GM12878 (cell line): ENCODE measurements around the gene GPRC5B. TPM values are rescaled to one million over a fixed set of nuclear protein-coding genes. Genes with fewer than 3 reads are reported as not detected.

ENCODE experiments used
- ATAC-seq: fragments of 200-7000 bp; cut with Tn5 transposase; 3 replicates; pipeline ENCODE4 v1.9.1; 2020; ENCODE audit warnings: mild to moderate bottlenecking, moderate library complexity
- BruUV-seq: library from RNA; stranded (reverse); fragments of 400-500 nt; replicated peaks from 2 replicates; lab custom pipeline; 2021; lab: Mats Ljungman, UMichigan
- CTCF ChIA-PET: fragments of 300-600 bp; sonication (Branson Sonifier 250); formaldehyde crosslinking; extraction: SDS; loops from one replicate; lab custom pipeline; 2021; ENCODE audit warnings: inconsistent platforms; lab: Yijun Ruan, JAX
- POLR2A ChIA-PET: fragments of 350-600 bp; formaldehyde crosslinking; extraction: SDS; loops from one replicate; lab custom pipeline; 2021; ENCODE audit warnings: inconsistent platforms; lab: Charles Lee
- RAD21 ChIA-PET: fragments of 300-600 bp; sonication (Branson Sonifier 250); formaldehyde crosslinking; loops from one replicate; lab custom pipeline; 2023; ENCODE audit warnings: antibody characterized with exemption; ENCODE audit not compliant: unreplicated experiment; lab: Charles Lee
- SMC1A ChIA-PET: fragments of 300-600 bp; sonication (Branson Sonifier 250); formaldehyde crosslinking; loops from one replicate; lab custom pipeline; 2023; ENCODE audit not compliant: unreplicated experiment, uncharacterized antibody; lab: Charles Lee
- DNase-seq: peaks from one replicate; pipeline ENCODE4 v3.0.0-alpha.2; 2011; ENCODE audit warnings: low read depth, low spot score
- FAIRE-seq: peaks from 3 replicates; lab custom pipeline; 2011; peaks lifted over from hg19 to GRCh38; lab: Jason Lieb, UNC
- H2AFZ ChIP-seq: 2 replicates; pipeline ENCODE4 v1.6.0; 2011; ENCODE audit warnings: low read depth, low read length, control low read depth; ENCODE audit not compliant: control insufficient read depth
- H3K27ac ChIP-seq: 2 replicates; pipeline ENCODE4 v1.5.1; 2011; ENCODE audit warnings: control low read depth; ENCODE audit not compliant: control insufficient read depth, insufficient read depth
- H3K27me3 ChIP-seq, 2 experiments: replicated peaks in 1 of 2; 2 replicates each; pipeline versions ENCODE4 v1.6.0 to v1.6.1; 2011; ENCODE audit warnings: low read length in 1 of 2; ENCODE audit not compliant: control insufficient read depth in 2 of 2, insufficient read depth in 2 of 2
- H3K36me3 ChIP-seq, 2 experiments: 2 replicates each; pipeline ENCODE4 v1.5.1; 2011; ENCODE audit warnings: low read length in 1 of 2; ENCODE audit not compliant: control insufficient read depth in 2 of 2, insufficient read depth in 2 of 2
- H3K4me1 ChIP-seq: 2 replicates; pipeline ENCODE4 v1.6.1; 2011; ENCODE audit warnings: mild to moderate bottlenecking, low read length, moderate library complexity, mixed read lengths; ENCODE audit not compliant: control insufficient read depth, insufficient read depth
- H3K4me2 ChIP-seq: 2 replicates; pipeline ENCODE4 v1.6.0; 2011; ENCODE audit warnings: control low read depth; ENCODE audit not compliant: control insufficient read depth, insufficient read depth
- H3K4me3 ChIP-seq: fragments of 200-600 bp; sonication (generic); 2 replicates; pipeline ENCODE4 v1.5.1; 2016
- H3K79me2 ChIP-seq: 2 replicates; pipeline ENCODE4 v1.6.0; 2011; ENCODE audit warnings: low read length; ENCODE audit not compliant: control insufficient read depth, insufficient read depth
- H3K9ac ChIP-seq: 2 replicates; pipeline ENCODE4 v1.8.0; 2011; ENCODE audit warnings: low read length, control low read depth, mixed read lengths; ENCODE audit not compliant: control insufficient read depth, insufficient read depth
- H3K9me3 ChIP-seq: replicated peaks from 3 replicates; pipeline ENCODE4 v1.5.1; 2011; ENCODE audit warnings: mild to moderate bottlenecking, low read length; ENCODE audit not compliant: control insufficient read depth, insufficient read depth
- H4K20me1 ChIP-seq: 2 replicates; pipeline ENCODE4 v1.6.0; 2011; ENCODE audit not compliant: control insufficient read depth, insufficient read depth
- IKZF2 ChIP-seq, 2 experiments: fragments of 450-650 bp; IDR thresholded peaks; 2 replicates each; pipeline ENCODE4 v1.6.1; 2017; ENCODE audit warnings: mild to moderate bottlenecking in 2 of 2, moderate library complexity in 2 of 2
- RELA ChIP-seq: fragments of 450-650 bp; IDR thresholded peaks from 2 replicates; pipeline ENCODE4 v1.8.0; 2014; ENCODE audit warnings: borderline replicate concordance; ENCODE audit not compliant: partially characterized antibody
- SMAD1 ChIP-seq: fragments of 450-650 bp; IDR thresholded peaks from 2 replicates; pipeline ENCODE4 v1.6.1; 2018; ENCODE audit warnings: mild to moderate bottlenecking, low read depth; ENCODE audit not compliant: partially characterized antibody
- SMAD5 ChIP-seq: IDR thresholded peaks from 2 replicates; pipeline ENCODE4 v1.6.1; 2016; ENCODE audit warnings: antibody characterized with exemption, low read depth
- SRF ChIP-seq, 2 experiments: IDR thresholded peaks; 2 replicates each; pipeline ENCODE4 v1.6.1; 2011; ENCODE audit warnings: low read depth in 2 of 2, low read length in 2 of 2, mild to moderate bottlenecking in 1 of 2, moderate library complexity in 1 of 2
- STAT1 ChIP-seq: fragments of 450-650 bp; conservative IDR thresholded peaks from 2 replicates; pipeline ENCODE4 v1.6.1; 2014; ENCODE audit warnings: antibody characterized with exemption, mild to moderate bottlenecking
- WGBS: methylation state at CpG from one replicate; pipeline ENCODE4 v1.1.6; 2016; ENCODE audit warnings: low lambda C conversion rate; ENCODE audit not compliant: insufficient replicate concordance, insufficient coverage; ENCODE audit errors: missing lambda C conversion rate; 5-methylcytosine and 5-hydroxymethylcytosine counted together
- in situ Hi-C: fragments of 300-500 bp; cut with MboI; formaldehyde crosslinking; loops from 9 replicates; pipeline ENCODE4 v1.14.3; 2018; ENCODE audit warnings: mixed read lengths
- intact Hi-C: fragments of 100-400 bp; cut with micrococcal nuclease; formaldehyde crosslinking; loops from one replicate; pipeline ENCODE4 v1.14.2; 2022; ENCODE audit not compliant: unreplicated experiment
- polyA plus RNA-seq, 11 experiments: library from polyadenylated mRNA; depleted of rRNA in 4 of 11; unstranded in 6 of 11; stranded (reverse) in 5 of 11; fragments of >200 nt; fragmentation: Nextera tagmentation in 4 of 11; fragmentation: Illumina TruSeq in 1 of 11; extraction: Ambion mirVana in 4 of 11; extraction: Trizol in 1 of 11; gene quantifications; 1 replicate in 1 of 11; 2 replicates in 10 of 11; pipeline versions ENCODE4 v1.2.1 to v1.2.3, GENCODE V29; 2011 to 2016; ENCODE audit warnings: inconsistent platforms in 2 of 11, missing spikeins in 2 of 11, low read depth in 1 of 11
- total RNA-seq, 4 experiments: library from RNA; depleted of rRNA in 3 of 4; stranded (reverse); fragments of >200 nt in 3 of 4; fragmentation: Illumina TruSeq in 1 of 4; extraction: Trizol in 1 of 4; gene quantifications; 2 replicates each; pipeline versions ENCODE4 v1.2.1 to v1.2.3, GENCODE V29; 2013 to 2021
- TF ChIP-seq, protein P1 (sequence below): fragments of 450-650 bp; formaldehyde crosslinking; IDR thresholded peaks from 2 replicates; pipeline ENCODE4 v1.4.0; 2020; ENCODE audit warnings: mild to moderate bottlenecking, moderate library complexity
- TF ChIP-seq, protein P2 (sequence below): fragments of 150-350 bp; IDR thresholded peaks from 2 replicates; pipeline ENCODE4 v1.6.1; 2016; ENCODE audit warnings: low read depth, low read length
- TF ChIP-seq, protein P3 (sequence below): IDR thresholded peaks from 2 replicates; pipeline ENCODE4 v1.6.1; 2012; ENCODE audit warnings: low read length, inconsistent platforms
- TF ChIP-seq, protein P4 (sequence below): fragments of 450-650 bp; conservative IDR thresholded peaks from 2 replicates; pipeline ENCODE4 v1.6.1; 2017; ENCODE audit warnings: mild to moderate bottlenecking, moderate library complexity
- TF ChIP-seq, protein P5 (sequence below): IDR thresholded peaks from 2 replicates; pipeline ENCODE4 v1.6.1; 2012; ENCODE audit warnings: low read depth, low read length, improper control_type of control experiment

GPRC5B gene
- total and polyA plus RNA-seq, 10 of the 15 experiments (the other 5 are each of a cell fraction or from before 2014, with no cell fraction given), result 0.01 to 0.42 (median 0.15) TPM; not detected in 2

DNA sequence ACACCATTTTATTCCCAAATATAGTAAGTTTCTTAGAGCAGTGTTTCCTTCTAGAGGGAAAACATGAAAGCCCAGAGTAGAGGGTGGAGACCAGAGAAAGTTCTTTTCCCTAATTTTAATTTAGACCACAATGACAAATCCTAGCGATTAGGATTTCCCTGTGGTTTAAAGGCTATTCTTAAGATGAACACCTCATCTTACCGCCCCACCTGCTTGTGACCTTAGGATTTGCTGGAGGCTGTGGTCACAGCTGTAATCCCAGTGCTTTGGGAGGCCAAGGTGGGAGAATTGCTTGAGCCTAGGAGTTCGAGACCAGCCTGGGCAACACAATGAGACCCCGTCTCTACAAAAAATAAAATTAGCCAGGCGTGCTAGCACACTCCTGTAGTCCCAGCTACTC, 51.1 kb downstream of the GPRC5B start:
- intact Hi-C loops, result no loop called here
- BruUV-seq, result no TSS peak
- ATAC-seq, result no peak

More for the DNA sequence above, 51.1 kb downstream of the GPRC5B start:
- Histone ChIP-seq H3K4me3 (no peak overlapping the region), H3K4me2 (no peak overlapping the region), H3K27me3 (no peaks in the 10 kb centered on the region; a peak in 1 of 4 replicates), H3K9ac (no peak overlapping the region), H3K4me1 (no peaks in the 10 kb centered on the region), H3K36me3 (no peaks in the 10 kb centered on the region), H2AFZ (no peak overlapping the region), H3K79me2 (no peaks in the 10 kb centered on the region), H3K27ac (no peak overlapping the region), H4K20me1 (no peaks in the 10 kb centered on the region), H3K9me3 (no peaks in the 10 kb centered on the region)
- ChIA-PET POLR2A (no interaction called here), SMC1A (no interaction called here), CTCF (no interaction called here), RAD21 (no interaction called here)
- TF ChIP-seq RELA, result no peak
- no peak for TF ChIP-seq SMAD1
- TF ChIP-seq SMAD5, result no peak
- TF ChIP-seq SRF (IDR thresholded peaks at IDR 0.05; ENCODE audit: low read depth in 2 of 2, low read length in 2 of 2), result no peak
- TF ChIP-seq, protein P1, sequence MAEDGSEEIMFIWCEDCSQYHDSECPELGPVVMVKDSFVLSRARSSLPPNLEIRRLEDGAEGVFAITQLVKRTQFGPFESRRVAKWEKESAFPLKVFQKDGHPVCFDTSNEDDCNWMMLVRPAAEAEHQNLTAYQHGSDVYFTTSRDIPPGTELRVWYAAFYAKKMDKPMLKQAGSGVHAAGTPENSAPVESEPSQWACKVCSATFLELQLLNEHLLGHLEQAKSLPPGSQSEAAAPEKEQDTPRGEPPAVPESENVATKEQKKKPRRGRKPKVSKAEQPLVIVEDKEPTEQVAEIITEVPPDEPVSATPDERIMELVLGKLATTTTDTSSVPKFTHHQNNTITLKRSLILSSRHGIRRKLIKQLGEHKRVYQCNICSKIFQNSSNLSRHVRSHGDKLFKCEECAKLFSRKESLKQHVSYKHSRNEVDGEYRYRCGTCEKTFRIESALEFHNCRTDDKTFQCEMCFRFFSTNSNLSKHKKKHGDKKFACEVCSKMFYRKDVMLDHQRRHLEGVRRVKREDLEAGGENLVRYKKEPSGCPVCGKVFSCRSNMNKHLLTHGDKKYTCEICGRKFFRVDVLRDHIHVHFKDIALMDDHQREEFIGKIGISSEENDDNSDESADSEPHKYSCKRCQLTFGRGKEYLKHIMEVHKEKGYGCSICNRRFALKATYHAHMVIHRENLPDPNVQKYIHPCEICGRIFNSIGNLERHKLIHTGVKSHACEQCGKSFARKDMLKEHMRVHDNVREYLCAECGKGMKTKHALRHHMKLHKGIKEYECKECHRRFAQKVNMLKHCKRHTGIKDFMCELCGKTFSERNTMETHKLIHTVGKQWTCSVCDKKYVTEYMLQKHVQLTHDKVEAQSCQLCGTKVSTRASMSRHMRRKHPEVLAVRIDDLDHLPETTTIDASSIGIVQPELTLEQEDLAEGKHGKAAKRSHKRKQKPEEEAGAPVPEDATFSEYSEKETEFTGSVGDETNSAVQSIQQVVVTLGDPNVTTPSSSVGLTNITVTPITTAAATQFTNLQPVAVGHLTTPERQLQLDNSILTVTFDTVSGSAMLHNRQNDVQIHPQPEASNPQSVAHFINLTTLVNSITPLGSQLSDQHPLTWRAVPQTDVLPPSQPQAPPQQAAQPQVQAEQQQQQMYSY (CRISPR knock-in tag), result no peak
- TF ChIP-seq IKZF2 (IDR thresholded peaks at IDR 0.05), result no peak
- TF ChIP-seq, protein P2, sequence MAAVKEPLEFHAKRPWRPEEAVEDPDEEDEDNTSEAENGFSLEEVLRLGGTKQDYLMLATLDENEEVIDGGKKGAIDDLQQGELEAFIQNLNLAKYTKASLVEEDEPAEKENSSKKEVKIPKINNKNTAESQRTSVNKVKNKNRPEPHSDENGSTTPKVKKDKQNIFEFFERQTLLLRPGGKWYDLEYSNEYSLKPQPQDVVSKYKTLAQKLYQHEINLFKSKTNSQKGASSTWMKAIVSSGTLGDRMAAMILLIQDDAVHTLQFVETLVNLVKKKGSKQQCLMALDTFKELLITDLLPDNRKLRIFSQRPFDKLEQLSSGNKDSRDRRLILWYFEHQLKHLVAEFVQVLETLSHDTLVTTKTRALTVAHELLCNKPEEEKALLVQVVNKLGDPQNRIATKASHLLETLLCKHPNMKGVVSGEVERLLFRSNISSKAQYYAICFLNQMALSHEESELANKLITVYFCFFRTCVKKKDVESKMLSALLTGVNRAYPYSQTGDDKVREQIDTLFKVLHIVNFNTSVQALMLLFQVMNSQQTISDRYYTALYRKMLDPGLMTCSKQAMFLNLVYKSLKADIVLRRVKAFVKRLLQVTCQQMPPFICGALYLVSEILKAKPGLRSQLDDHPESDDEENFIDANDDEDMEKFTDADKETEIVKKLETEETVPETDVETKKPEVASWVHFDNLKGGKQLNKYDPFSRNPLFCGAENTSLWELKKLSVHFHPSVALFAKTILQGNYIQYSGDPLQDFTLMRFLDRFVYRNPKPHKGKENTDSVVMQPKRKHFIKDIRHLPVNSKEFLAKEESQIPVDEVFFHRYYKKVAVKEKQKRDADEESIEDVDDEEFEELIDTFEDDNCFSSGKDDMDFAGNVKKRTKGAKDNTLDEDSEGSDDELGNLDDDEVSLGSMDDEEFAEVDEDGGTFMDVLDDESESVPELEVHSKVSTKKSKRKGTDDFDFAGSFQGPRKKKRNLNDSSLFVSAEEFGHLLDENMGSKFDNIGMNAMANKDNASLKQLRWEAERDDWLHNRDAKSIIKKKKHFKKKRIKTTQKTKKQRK, result no peak
- TF ChIP-seq, protein P3, sequence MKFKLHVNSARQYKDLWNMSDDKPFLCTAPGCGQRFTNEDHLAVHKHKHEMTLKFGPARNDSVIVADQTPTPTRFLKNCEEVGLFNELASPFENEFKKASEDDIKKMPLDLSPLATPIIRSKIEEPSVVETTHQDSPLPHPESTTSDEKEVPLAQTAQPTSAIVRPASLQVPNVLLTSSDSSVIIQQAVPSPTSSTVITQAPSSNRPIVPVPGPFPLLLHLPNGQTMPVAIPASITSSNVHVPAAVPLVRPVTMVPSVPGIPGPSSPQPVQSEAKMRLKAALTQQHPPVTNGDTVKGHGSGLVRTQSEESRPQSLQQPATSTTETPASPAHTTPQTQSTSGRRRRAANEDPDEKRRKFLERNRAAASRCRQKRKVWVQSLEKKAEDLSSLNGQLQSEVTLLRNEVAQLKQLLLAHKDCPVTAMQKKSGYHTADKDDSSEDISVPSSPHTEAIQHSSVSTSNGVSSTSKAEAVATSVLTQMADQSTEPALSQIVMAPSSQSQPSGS, result no peak
- TF ChIP-seq, protein P4, sequence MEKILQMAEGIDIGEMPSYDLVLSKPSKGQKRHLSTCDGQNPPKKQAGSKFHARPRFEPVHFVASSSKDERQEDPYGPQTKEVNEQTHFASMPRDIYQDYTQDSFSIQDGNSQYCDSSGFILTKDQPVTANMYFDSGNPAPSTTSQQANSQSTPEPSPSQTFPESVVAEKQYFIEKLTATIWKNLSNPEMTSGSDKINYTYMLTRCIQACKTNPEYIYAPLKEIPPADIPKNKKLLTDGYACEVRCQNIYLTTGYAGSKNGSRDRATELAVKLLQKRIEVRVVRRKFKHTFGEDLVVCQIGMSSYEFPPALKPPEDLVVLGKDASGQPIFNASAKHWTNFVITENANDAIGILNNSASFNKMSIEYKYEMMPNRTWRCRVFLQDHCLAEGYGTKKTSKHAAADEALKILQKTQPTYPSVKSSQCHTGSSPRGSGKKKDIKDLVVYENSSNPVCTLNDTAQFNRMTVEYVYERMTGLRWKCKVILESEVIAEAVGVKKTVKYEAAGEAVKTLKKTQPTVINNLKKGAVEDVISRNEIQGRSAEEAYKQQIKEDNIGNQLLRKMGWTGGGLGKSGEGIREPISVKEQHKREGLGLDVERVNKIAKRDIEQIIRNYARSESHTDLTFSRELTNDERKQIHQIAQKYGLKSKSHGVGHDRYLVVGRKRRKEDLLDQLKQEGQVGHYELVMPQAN, result no peak
- TF ChIP-seq STAT1, result no peak
- TF ChIP-seq, protein P5, sequence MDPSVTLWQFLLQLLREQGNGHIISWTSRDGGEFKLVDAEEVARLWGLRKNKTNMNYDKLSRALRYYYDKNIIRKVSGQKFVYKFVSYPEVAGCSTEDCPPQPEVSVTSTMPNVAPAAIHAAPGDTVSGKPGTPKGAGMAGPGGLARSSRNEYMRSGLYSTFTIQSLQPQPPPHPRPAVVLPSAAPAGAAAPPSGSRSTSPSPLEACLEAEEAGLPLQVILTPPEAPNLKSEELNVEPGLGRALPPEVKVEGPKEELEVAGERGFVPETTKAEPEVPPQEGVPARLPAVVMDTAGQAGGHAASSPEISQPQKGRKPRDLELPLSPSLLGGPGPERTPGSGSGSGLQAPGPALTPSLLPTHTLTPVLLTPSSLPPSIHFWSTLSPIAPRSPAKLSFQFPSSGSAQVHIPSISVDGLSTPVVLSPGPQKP, result no peak
- no peak for FAIRE-seq
- in situ Hi-C loops, result no loop called here
- 19% methylated on average over 5 of the region's 5 CpGs for WGBS
- no peak for DNase-seq
